GM21528 (cell line): ENCODE data around the gene UCK2.

Experiments
- ATAC-seq: cut with Tn5 transposase; IDR thresholded peaks from one replicate; pipeline ENCODE4 v1.9.1; 2021; ENCODE audit warnings: mild to moderate bottlenecking, moderate library complexity; ENCODE audit not compliant: unreplicated experiment, low FRiP score

Gene UCK2

GRCh38 chr1:165833358-165833757, 5.9 kb downstream of the UCK2 start:
- no peak for ATAC-seq

- no peak for ATAC-seq
Measured at GRCh38 chr1:165834229-165834628, 6.8 kb downstream of the UCK2 start.

- ATAC-seq = no peak
Measured at GRCh38 chr1:165834881-165835280, 7.5 kb downstream of the UCK2 start.

GRCh38 chr1:165836664-165837482, 9.5 kb downstream of the UCK2 start:
- no peak for ATAC-seq

GRCh38 chr1:165837838-165838364, 10.5 kb downstream of the UCK2 start:
- ATAC-seq = no peak

- no peak for ATAC-seq
Measured at GRCh38 chr1:165840423-165840822, 13.0 kb downstream of the UCK2 start.

GRCh38 chr1:165841582-165842017, 14.2 kb downstream of the UCK2 start:
- no peak for ATAC-seq

GRCh38 chr1:165842023-165842670, 14.7 kb downstream of the UCK2 start:
- ATAC-seq = no peak

- ATAC-seq = peak; percentile 65
Measured at GRCh38 chr1:165842671-165843129, 15.3 kb downstream of the UCK2 start.

GRCh38 chr1:165843304-165843703, 15.9 kb downstream of the UCK2 start:
- no peak for ATAC-seq

- ATAC-seq = no peak
Measured at GRCh38 chr1:165844114-165844798, 16.8 kb downstream of the UCK2 start.

GRCh38 chr1:165844933-165845332, 17.5 kb downstream of the UCK2 start:
- ATAC-seq = no peak

GRCh38 chr1:165845569-165845968, 18.2 kb downstream of the UCK2 start:
- no peak for ATAC-seq

GRCh38 chr1:165845992-165846748, 18.8 kb downstream of the UCK2 start:
- ATAC-seq = no peak

- no peak for ATAC-seq
Measured at GRCh38 chr1:165847486-165847885, 20.1 kb downstream of the UCK2 start.

- ATAC-seq = no peak
Measured at GRCh38 chr1:165849353-165850133, 22.1 kb downstream of the UCK2 start.

GRCh38 chr1:165851034-165851658, 23.7 kb downstream of the UCK2 start:
- ATAC-seq = peak; percentile 68

GRCh38 chr1:165852871-165853270, 25.5 kb downstream of the UCK2 start:
- ATAC-seq = no peak

- ATAC-seq = no peak
Measured at GRCh38 chr1:165853528-165854075, 26.2 kb downstream of the UCK2 start.
